Measurements from ENCODE around the gene CBX5. TPM values are rescaled to one million over a fixed set of nuclear protein-coding genes. Genes with fewer than 3 reads are reported as not detected.

Gene CBX5
- total and polyA plus RNA-seq, 9 donors, result 14.3 to 119 (median 94.1) TPM

DNA sequence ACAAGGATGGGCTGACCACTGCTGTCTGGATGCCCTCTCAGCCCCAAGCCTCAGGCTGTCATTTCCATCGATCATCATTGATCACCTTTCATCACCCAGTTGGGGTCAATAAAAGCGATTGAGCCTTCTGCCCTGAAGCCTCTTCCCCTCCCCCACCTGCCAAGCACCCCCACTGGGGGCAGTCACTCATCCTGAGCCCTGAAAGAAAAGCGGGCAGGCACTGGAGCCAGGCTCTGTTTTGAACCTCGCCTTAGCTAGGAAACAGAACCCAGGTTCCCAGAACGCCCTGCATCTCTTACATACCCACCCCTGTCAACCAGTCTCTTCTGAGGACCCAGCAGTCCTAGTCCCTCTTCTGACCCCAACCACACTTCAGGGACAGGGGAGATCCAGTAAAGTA, 96.9 kb downstream of the CBX5 start:
- 84 to 88% (median 86%) methylated on average over 5 of the region's 5 CpGs for WGBS, 3 donors

DNA sequence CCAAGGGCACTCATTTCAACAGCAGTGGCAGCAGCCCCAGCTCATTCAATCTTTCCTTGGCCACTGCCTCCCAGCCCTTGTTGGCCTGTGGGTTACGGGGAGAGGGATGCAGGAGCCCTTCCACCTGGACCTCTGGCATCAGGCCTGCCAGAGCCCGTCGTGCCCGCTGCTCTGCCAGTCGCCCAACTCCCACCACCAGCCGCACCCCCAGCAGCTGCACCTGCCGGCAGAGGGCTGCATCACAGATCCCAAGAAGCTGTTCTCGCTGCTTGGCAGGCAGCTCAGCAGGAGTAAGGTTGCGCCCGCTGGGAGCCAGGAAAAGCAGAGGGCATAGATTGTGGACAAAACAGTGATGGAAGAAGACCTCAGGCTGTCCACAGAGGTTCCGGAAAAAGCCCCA, 97.8 kb downstream of the CBX5 start:
- Histone ChIP-seq H3K36me3 (no peaks in the 10 kb centered on the region), H3K27me3 (no peaks in the 10 kb centered on the region), H3K4me1 (ENCODE audit: insufficient read depth) (no peaks in the 10 kb centered on the region), H3K9me3 (no peaks in the 10 kb centered on the region), H3K4me3 (no peak overlapping the region), H3K27ac (no peak overlapping the region)
- 86 to 94% (median 86%) methylated on average over 11 of the region's 11 CpGs for WGBS, 3 donors
- intact Hi-C loops (cut with DNase I), result no loop called here
- no peak for DNase-seq
- TF ChIP-seq POLR2A (IDR thresholded peaks at IDR 0.05), result no peak
- TF ChIP-seq, protein P1, sequence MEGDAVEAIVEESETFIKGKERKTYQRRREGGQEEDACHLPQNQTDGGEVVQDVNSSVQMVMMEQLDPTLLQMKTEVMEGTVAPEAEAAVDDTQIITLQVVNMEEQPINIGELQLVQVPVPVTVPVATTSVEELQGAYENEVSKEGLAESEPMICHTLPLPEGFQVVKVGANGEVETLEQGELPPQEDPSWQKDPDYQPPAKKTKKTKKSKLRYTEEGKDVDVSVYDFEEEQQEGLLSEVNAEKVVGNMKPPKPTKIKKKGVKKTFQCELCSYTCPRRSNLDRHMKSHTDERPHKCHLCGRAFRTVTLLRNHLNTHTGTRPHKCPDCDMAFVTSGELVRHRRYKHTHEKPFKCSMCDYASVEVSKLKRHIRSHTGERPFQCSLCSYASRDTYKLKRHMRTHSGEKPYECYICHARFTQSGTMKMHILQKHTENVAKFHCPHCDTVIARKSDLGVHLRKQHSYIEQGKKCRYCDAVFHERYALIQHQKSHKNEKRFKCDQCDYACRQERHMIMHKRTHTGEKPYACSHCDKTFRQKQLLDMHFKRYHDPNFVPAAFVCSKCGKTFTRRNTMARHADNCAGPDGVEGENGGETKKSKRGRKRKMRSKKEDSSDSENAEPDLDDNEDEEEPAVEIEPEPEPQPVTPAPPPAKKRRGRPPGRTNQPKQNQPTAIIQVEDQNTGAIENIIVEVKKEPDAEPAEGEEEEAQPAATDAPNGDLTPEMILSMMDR (IDR thresholded peaks at IDR 0.05), result no peak
- no peak for TF ChIP-seq EP300 (IDR thresholded peaks at IDR 0.05)

More for the DNA sequence above, 96.9 kb downstream of the CBX5 start:
- H3K27me3 ChIP-seq, result no peaks in the 10 kb centered on the region
- no peak for DNase-seq
- H3K4me3 ChIP-seq, result no peak overlapping the region
- intact Hi-C loops (cut with DNase I), result no loop called here
- no peaks in the 10 kb centered on the region for H3K9me3 ChIP-seq
- TF ChIP-seq EP300 (IDR thresholded peaks at IDR 0.05), result no peak
- no peak for TF ChIP-seq POLR2A (IDR thresholded peaks at IDR 0.05)
- TF ChIP-seq, protein P1 (IDR thresholded peaks at IDR 0.05), result no peak
- H3K27ac ChIP-seq, result no peak overlapping the region
- H3K36me3 ChIP-seq, result no peaks in the 10 kb centered on the region
- no peaks in the 10 kb centered on the region for H3K4me1 ChIP-seq (ENCODE audit: insufficient read depth)

Small RNA genes lying within 50 kb of the gene (small RNA-seq; reads per million reads assigned to genes)
- not detected for gene RN7SL390P
- gene RNU6-950P, result not detected

Other genes starting within 250 kb of the CBX5 start
- 10 to 100 TPM in 1 of 7 donors, 1 to 10 TPM in 6; 1.8 to 11.0 (median 3.6) TPM for gene HOXC5, start 247.1 kb downstream of the CBX5 start, total RNA-seq
- 1 to 10 TPM; 2.1 to 2.2 TPM for gene HOXC5, start 247.1 kb downstream of the CBX5 start, polyA plus RNA-seq
- gene HOXC4, start 226.3 kb downstream of the CBX5 start, total RNA-seq, result 10 to 100 TPM in 5 of 7 donors, 1 to 10 TPM in 2; 3.3 to 21.8 (median 13.1) TPM
- 10 to 100 TPM in 1 of 2 donors, 1 to 10 TPM in 1; 7.9 to 10.9 TPM for gene HOXC4, start 226.3 kb downstream of the CBX5 start, polyA plus RNA-seq
- gene SMUG1, start 91.1 kb downstream of the CBX5 start, total RNA-seq, result 10 to 100 TPM; 22.8 to 32.2 (median 26.6) TPM
- gene SMUG1, start 91.1 kb downstream of the CBX5 start, polyA plus RNA-seq, result 10 to 100 TPM; 17.8 to 30.2 TPM
- gene HNRNPA1, start 604 bp upstream of the CBX5 start, total RNA-seq, result 1,000 to 10,000 TPM in 5 of 7 donors, 100 to 1,000 TPM in 2; 586 to 2,586 (median 2,385) TPM
- gene HNRNPA1, start 604 bp upstream of the CBX5 start, polyA plus RNA-seq, result 1,000 to 10,000 TPM; 2,375 to 2,506 TPM
- under 1 TPM in 5 of 7 donors, not detected in 2; 0.11 to 0.54 (median 0.33) TPM for gene NFE2, start 20.9 kb upstream of the CBX5 start, total RNA-seq
- under 1 TPM; 0.05 to 0.43 TPM for gene NFE2, start 20.9 kb upstream of the CBX5 start, polyA plus RNA-seq
- 100 to 1,000 TPM in 4 of 7 donors, 10 to 100 TPM in 3; 41.7 to 117 (median 108) TPM for gene COPZ1, start 45.0 kb upstream of the CBX5 start, total RNA-seq
- gene COPZ1, start 45.0 kb upstream of the CBX5 start, polyA plus RNA-seq, result 100 to 1,000 TPM in 1 of 2 donors, 10 to 100 TPM in 1; 79.4 to 219 TPM
- 1 to 10 TPM in 2 of 7 donors, under 1 TPM in 5; 0.12 to 3.1 (median 0.43) TPM for gene GPR84, start 84.4 kb upstream of the CBX5 start, total RNA-seq
- under 1 TPM; 0.22 to 0.42 TPM for gene GPR84, start 84.4 kb upstream of the CBX5 start, polyA plus RNA-seq
- gene ZNF385A, start 104.6 kb upstream of the CBX5 start, total RNA-seq, result 10 to 100 TPM in 1 of 7 donors, 1 to 10 TPM in 6; 4.3 to 30.5 (median 6.5) TPM
- gene ZNF385A, start 104.6 kb upstream of the CBX5 start, polyA plus RNA-seq, result 1 to 10 TPM; 3.6 to 4.5 TPM
- 10 to 100 TPM; 32.6 to 82.5 (median 41.5) TPM for gene ITGA5, start 139.1 kb upstream of the CBX5 start, total RNA-seq
- gene ITGA5, start 139.1 kb upstream of the CBX5 start, polyA plus RNA-seq, result 10 to 100 TPM; 37.4 to 100.0 TPM
- gene GTSF1, start 193.5 kb upstream of the CBX5 start, total RNA-seq, result under 1 TPM in 2 of 7 donors, not detected in 5; 0.54 to 0.55 TPM
- 1 to 10 TPM in 1 of 2 donors, under 1 TPM in 1; 0.85 to 1.0 TPM for gene GTSF1, start 193.5 kb upstream of the CBX5 start, polyA plus RNA-seq
- 10 to 100 TPM in 2 of 7 donors, 1 to 10 TPM in 5; 3.7 to 16.4 (median 5.2) TPM for gene NCKAP1L, start 217.6 kb upstream of the CBX5 start, total RNA-seq
- 10 to 100 TPM in 1 of 2 donors, 1 to 10 TPM in 1; 1.8 to 24.5 TPM for gene NCKAP1L, start 217.6 kb upstream of the CBX5 start, polyA plus RNA-seq

Data from ovary (tissue), 9 donors.